Erythroblast (primary cell): ENCODE results near the gene NKD2.

Experiments used
- DNase-seq, 2 experiments: peaks; one replicate each; lab custom pipeline; 2025; lab: John Stamatoyannopoulos, UW
- GATA1 ChIP-seq: IDR thresholded peaks from 2 replicates; pipeline ENCODE4 v1.6.1; 2011; ENCODE audit warnings: low read depth, mild to moderate bottlenecking, control low read depth, low read length, moderate library complexity
- POLR2A ChIP-seq: IDR thresholded peaks from 2 replicates; pipeline ENCODE4 v1.6.1; 2011; ENCODE audit warnings: mild to moderate bottlenecking, low read length

The NKD2 gene, protein sequence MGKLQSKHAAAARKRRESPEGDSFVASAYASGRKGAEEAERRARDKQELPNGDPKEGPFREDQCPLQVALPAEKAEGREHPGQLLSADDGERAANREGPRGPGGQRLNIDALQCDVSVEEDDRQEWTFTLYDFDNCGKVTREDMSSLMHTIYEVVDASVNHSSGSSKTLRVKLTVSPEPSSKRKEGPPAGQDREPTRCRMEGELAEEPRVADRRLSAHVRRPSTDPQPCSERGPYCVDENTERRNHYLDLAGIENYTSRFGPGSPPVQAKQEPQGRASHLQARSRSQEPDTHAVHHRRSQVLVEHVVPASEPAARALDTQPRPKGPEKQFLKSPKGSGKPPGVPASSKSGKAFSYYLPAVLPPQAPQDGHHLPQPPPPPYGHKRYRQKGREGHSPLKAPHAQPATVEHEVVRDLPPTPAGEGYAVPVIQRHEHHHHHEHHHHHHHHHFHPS

GRCh38 chr5:1008451-1009358, at the start of gene NKD2:
Gene NKD2 (plus strand): TSS chr5:1008802. CDS start chr5:1009058, 256 bp downstream.
- TF ChIP-seq GATA1 (no peak), POLR2A (no peak)
- peak; percentile 30 to 49 for DNase-seq

- no peak for DNase-seq
- no peak for TF ChIP-seq POLR2A
- no peak for TF ChIP-seq GATA1
Measured at GRCh38 chr5:959581-960531, 48.7 kb upstream of the NKD2 start.

GRCh38 chr5:960551-960950, 48.1 kb upstream of the NKD2 start:
- TF ChIP-seq POLR2A, result no peak
- no peak for DNase-seq

DNA sequence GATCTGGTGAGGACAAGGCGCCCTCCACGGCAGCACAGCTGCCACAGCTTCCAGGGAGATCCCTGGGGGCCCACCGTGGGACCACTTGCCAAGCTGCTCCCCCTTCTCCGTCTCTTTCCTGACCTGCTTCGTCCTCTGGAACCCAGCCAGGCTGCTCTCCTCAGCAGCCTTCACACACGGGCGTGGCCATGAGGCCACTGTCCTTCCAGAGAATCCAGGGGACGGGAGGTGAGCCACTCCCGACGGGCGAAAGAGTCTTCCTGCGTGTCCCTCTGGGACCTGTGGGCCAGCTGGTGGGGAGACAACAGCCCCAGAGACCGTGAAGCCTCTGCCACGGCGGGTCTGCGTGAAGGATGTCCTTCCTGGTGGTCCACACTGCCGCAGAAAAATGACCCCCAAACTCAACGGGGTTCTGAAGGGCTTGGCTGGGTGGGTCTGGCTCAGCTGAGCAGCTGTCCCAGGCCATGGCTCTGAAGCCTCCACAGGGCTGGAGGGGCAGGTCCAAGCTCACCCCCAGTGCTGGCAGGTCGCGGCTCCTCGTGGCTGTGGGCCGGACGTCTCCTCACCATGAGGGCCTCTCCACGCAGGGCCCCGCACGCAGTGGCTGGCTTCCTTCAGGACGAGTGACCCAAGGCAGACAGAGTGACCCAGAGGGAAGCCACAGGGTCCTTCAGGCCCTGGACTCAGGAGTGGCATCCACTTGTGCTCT, 47.4 kb upstream of the NKD2 start:
- no peak for TF ChIP-seq POLR2A
- no peak for TF ChIP-seq GATA1

GRCh38 chr5:961711-962240, 46.8 kb upstream of the NKD2 start:
- TF ChIP-seq GATA1 (no peak), POLR2A (no peak)
- DNase-seq, result no peak

More for the DNA sequence above, 47.4 kb upstream of the NKD2 start:
- no peak for DNase-seq

GRCh38 chr5:962386-962785, 46.2 kb upstream of the NKD2 start:
- no peak for TF ChIP-seq GATA1
- no peak for TF ChIP-seq POLR2A
- DNase-seq, result no peak

DNA sequence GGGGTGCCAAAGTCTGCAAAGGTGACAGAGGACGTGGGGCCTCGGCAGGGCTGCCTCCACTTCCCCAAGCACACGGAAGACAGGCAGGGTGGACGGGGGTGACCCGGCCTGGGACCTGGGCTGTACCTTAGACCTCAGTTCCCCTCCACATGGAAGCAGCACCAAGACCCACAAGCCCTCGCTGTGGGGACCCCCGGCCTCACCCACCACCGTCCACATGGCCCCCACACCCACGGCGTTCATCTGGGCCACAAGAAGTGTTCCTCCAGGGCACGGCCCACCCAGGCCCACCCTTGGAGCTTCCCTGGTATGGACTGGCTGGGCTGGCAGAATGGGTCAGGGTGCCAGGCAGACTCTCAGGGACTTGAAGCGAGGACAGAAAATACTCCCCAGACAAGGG, 45.8 kb upstream of the NKD2 start:
- no peak for TF ChIP-seq GATA1
- no peak for TF ChIP-seq POLR2A
- no peak for DNase-seq

- TF ChIP-seq GATA1 (no peak), POLR2A (no peak)
- DNase-seq, result no peak
Measured at GRCh38 chr5:963310-963672, 45.3 kb upstream of the NKD2 start.

- DNase-seq, result peak; percentile 62 to 67
- TF ChIP-seq GATA1 (no peak), POLR2A (no peak)
Measured at GRCh38 chr5:963673-964531, 44.7 kb upstream of the NKD2 start.

GRCh38 chr5:964821-965220, 43.8 kb upstream of the NKD2 start:
- TF ChIP-seq POLR2A (no peak), GATA1 (no peak)
- no peak for DNase-seq

DNA sequence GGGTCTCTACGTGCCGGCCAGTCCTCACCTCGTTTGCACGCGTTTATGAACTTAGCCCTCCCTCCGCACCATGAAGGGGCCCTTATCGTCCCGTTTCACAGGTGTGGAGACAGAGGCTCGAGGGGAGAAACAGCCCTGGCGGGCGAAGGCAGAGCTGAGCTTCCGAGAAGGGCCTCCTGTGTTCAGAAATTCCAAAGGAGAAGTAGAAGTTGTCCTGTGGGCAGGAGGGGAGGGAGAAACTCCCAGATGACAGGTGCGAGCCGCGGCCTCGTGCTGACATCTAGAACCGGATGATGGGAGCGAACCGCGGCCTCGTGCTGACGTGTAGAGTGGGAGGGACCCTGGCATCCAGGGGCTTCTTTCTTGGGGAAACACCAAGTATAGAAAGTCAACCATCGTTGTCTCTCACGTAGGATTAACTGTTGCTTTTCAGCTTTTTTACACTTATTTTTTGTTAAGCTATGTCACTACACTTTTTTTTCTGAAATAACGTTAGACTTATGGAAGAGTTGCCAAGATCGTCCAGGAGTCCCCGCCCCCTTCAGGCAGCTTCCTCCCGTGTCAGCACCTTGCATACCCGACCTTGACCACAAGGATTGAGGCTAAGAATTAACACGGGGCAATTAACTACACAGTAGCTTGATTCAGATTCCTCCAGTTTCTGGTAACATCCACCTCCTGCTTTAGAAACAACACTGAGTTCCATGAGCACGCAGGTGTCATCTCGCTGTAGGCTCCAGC, 42.8 kb upstream of the NKD2 start:
- no peak for TF ChIP-seq GATA1
- no peak for DNase-seq
